ENCODE data around the gene CRY1. TPM values are rescaled to one million over a fixed set of nuclear protein-coding genes. Genes with fewer than 3 reads are reported as not detected.
A peak's percentile ranks its signal among the peaks of the same experiment; 100 is the strongest.

The CRY1 gene
- polyA plus RNA-seq, result 25.5 TPM
- long read RNA-seq, donor 1, transcript CRY1-201 (13 exons, 3,267 nt), result major isoform, 5 of 12 reads
- long read RNA-seq, donor 1, partial matches to known transcripts, result 7 of 12 reads
- long read RNA-seq, donor 1, other reads (novel, unspliced or antisense), result 0 of 12 reads
- long read RNA-seq, donor 2, partial matches to known transcripts, result 20 of 23 reads
- long read RNA-seq, donor 2, other reads (novel, unspliced or antisense), result 0 of 23 reads
- long read RNA-seq, donor 3, result 0 reads
- long read RNA-seq, donor 4, result 0 reads
- long read RNA-seq, donor 5, partial matches to known transcripts, result 12 of 12 reads
- long read RNA-seq, donor 5, other reads (novel, unspliced or antisense), result 0 of 12 reads
- long read RNA-seq, donor 6, transcript CRY1-201 (13 exons, 3,267 nt), result major isoform, 6 of 29 reads
- long read RNA-seq, donor 6, partial matches to known transcripts, result 23 of 29 reads
- long read RNA-seq, donor 6, other reads (novel, unspliced or antisense), result 0 of 29 reads
- long read RNA-seq, donor 7, partial matches to known transcripts, result 14 of 16 reads
- long read RNA-seq, donor 7, other reads (novel, unspliced or antisense), result 0 of 16 reads
- long read RNA-seq, donor 8, partial matches to known transcripts, result 20 of 24 reads
- long read RNA-seq, donor 8, other reads (novel, unspliced or antisense), result 0 of 24 reads
- long read RNA-seq, donor 9, partial matches to known transcripts, result 9 of 12 reads
- long read RNA-seq, donor 9, other reads (novel, unspliced or antisense), result 0 of 12 reads
- long read RNA-seq, donor 10, transcript CRY1-201 (13 exons, 3,267 nt), result major isoform, 6 of 18 reads
- long read RNA-seq, donor 10, partial matches to known transcripts, result 12 of 18 reads
- long read RNA-seq, donor 10, other reads (novel, unspliced or antisense), result 0 of 18 reads
- long read RNA-seq, donor 11, partial matches to known transcripts, result 25 of 27 reads
- long read RNA-seq, donor 11, other reads (novel, unspliced or antisense), result 0 of 27 reads

DNA sequence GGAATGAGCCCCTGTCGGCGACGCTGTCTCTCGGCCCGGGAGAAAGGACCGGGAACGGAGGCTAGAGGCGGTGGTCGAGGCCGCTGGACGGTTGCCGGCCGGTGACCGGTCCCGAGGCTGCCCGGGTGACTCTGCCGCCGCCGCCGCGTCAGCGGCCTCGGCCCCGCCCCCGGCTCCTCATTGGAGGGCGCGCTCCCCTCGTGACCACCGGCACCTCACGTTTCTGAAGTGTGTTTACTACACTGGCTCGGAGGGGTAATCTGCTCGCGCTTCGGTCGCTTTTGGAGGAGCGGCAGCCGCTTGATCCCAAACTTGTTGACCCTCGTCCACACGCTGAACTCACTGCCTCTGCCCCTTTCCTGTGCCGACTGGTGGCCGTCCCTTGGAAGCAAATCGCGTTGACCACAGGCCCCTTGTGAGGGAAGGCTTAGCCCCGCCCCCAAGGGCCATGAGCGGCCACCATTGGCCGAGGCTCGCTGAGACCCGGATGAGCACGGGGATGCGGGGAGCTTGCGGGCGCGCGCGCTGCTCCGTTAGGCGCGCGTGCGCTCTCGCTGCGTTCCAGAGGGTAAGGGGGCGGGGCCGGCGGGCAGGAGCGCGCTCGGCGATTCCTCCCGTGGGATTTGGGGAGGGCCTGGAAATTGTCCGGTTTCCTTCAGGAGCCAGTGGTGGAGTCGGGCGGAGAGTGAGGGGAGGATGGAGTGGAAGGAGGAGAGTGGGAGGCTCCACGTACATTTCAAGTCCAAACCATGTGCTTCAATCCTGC is at the start of gene CRY1:
Gene CRY1 (minus strand): TSS at position 133 of the 766 bp plus-strand sequence. CDS start 588 bp downstream, outside the sequence.
- no peaks in the 10 kb centered on the region for H3K27me3 ChIP-seq (ENCODE audit: control insufficient read depth, insufficient read depth, low read length)
- H3K9me3 ChIP-seq (ENCODE audit: control insufficient read depth, low read depth, low read length), result no peaks in the 10 kb centered on the region
- peak within 1 kb of the TSS; percentile 97 for H3K27ac ChIP-seq (ENCODE audit: low read length)
- H3K4me3 ChIP-seq (ENCODE audit: low read length), result peak within 1 kb of the TSS; percentile 92
- WGBS (ENCODE audit: insufficient coverage, low lambda C conversion rate), result no CpG with 5 or more reads among the region's 74 CpGs
- no peaks in the 10 kb centered on the region for H3K36me3 ChIP-seq (ENCODE audit: control insufficient read depth, insufficient read depth, low read length)
- peaks cover 7% of the 10 kb centered on the region for H3K4me1 ChIP-seq (ENCODE audit: control insufficient read depth, insufficient read depth, low read length)
- DNase-seq, result peak; percentile 96 to 99

- Histone ChIP-seq H3K9me3 (ENCODE audit: control insufficient read depth, low read depth, low read length) (no peaks in the 10 kb centered on the region), H3K27me3 (ENCODE audit: control insufficient read depth, insufficient read depth, low read length) (no peaks in the 10 kb centered on the region), H3K36me3 (ENCODE audit: control insufficient read depth, insufficient read depth, low read length) (no peaks in the 10 kb centered on the region), H3K4me1 (ENCODE audit: control insufficient read depth, insufficient read depth, low read length) (no peaks in the 10 kb centered on the region), H3K4me3 (ENCODE audit: low read length) (no peak overlapping the region), H3K27ac (ENCODE audit: low read length) (no peak overlapping the region)
- no peak for DNase-seq
- WGBS (ENCODE audit: insufficient coverage, low lambda C conversion rate), result no CpG with 5 or more reads among the region's 1 CpG
Measured at GRCh38 chr12:107139787-107140186, 46.4 kb upstream of the CRY1 start.

- Histone ChIP-seq H3K4me3 (ENCODE audit: low read length) (no peak overlapping the region), H3K27ac (ENCODE audit: low read length) (no peak overlapping the region), H3K4me1 (ENCODE audit: control insufficient read depth, insufficient read depth, low read length) (no peaks in the 10 kb centered on the region), H3K9me3 (ENCODE audit: control insufficient read depth, low read depth, low read length) (no peaks in the 10 kb centered on the region), H3K27me3 (ENCODE audit: control insufficient read depth, insufficient read depth, low read length) (no peaks in the 10 kb centered on the region), H3K36me3 (ENCODE audit: control insufficient read depth, insufficient read depth, low read length) (no peaks in the 10 kb centered on the region)
- WGBS (ENCODE audit: insufficient coverage, low lambda C conversion rate), result no CpG with 5 or more reads among the region's 3 CpGs
- no peak for DNase-seq
Measured at GRCh38 chr12:107138990-107139389, 45.6 kb upstream of the CRY1 start.

GRCh38 chr12:107135177-107135576 is 41.8 kb upstream of the CRY1 start:
- WGBS (ENCODE audit: insufficient coverage, low lambda C conversion rate), result no CpG with 5 or more reads among the region's 2 CpGs

GRCh38 chr12:107134558-107134957 is 41.2 kb upstream of the CRY1 start:
- Histone ChIP-seq H3K4me1 (ENCODE audit: control insufficient read depth, insufficient read depth, low read length) (no peaks in the 10 kb centered on the region), H3K36me3 (ENCODE audit: control insufficient read depth, insufficient read depth, low read length) (no peaks in the 10 kb centered on the region), H3K4me3 (ENCODE audit: low read length) (no peak overlapping the region), H3K27me3 (ENCODE audit: control insufficient read depth, insufficient read depth, low read length) (no peaks in the 10 kb centered on the region), H3K27ac (ENCODE audit: low read length) (no peak overlapping the region), H3K9me3 (ENCODE audit: control insufficient read depth, low read depth, low read length) (no peaks in the 10 kb centered on the region)
- WGBS (ENCODE audit: insufficient coverage, low lambda C conversion rate), result no CpG with 5 or more reads among the region's 1 CpG
- no peak for DNase-seq

More at GRCh38 chr12:107135177-107135576, 41.8 kb upstream of the CRY1 start:
- Histone ChIP-seq H3K27ac (ENCODE audit: low read length) (no peak overlapping the region), H3K4me3 (ENCODE audit: low read length) (no peak overlapping the region), H3K9me3 (ENCODE audit: control insufficient read depth, low read depth, low read length) (no peaks in the 10 kb centered on the region), H3K36me3 (ENCODE audit: control insufficient read depth, insufficient read depth, low read length) (no peaks in the 10 kb centered on the region), H3K27me3 (ENCODE audit: control insufficient read depth, insufficient read depth, low read length) (no peaks in the 10 kb centered on the region), H3K4me1 (ENCODE audit: control insufficient read depth, insufficient read depth, low read length) (no peaks in the 10 kb centered on the region)
- DNase-seq, result no peak

- 100% methylated on average over 1 of the region's 4 CpGs for WGBS (ENCODE audit: insufficient coverage, low lambda C conversion rate)
Measured at GRCh38 chr12:107133462-107133861, 40.1 kb upstream of the CRY1 start.

GRCh38 chr12:107131832-107132616 is 38.7 kb upstream of the CRY1 start:
- H3K4me1 ChIP-seq (ENCODE audit: control insufficient read depth, insufficient read depth, low read length), result no peaks in the 10 kb centered on the region
- no peaks in the 10 kb centered on the region for H3K9me3 ChIP-seq (ENCODE audit: control insufficient read depth, low read depth, low read length)
- no peak overlapping the region for H3K27ac ChIP-seq (ENCODE audit: low read length)
- DNase-seq, result peak; percentile 38 to 50
- no CpG with 5 or more reads among the region's 10 CpGs for WGBS (ENCODE audit: insufficient coverage, low lambda C conversion rate)
- no peaks in the 10 kb centered on the region for H3K27me3 ChIP-seq (ENCODE audit: control insufficient read depth, insufficient read depth, low read length)
- H3K36me3 ChIP-seq (ENCODE audit: control insufficient read depth, insufficient read depth, low read length), result no peaks in the 10 kb centered on the region
- H3K4me3 ChIP-seq (ENCODE audit: low read length), result no peak overlapping the region

More at GRCh38 chr12:107133462-107133861, 40.1 kb upstream of the CRY1 start:
- Histone ChIP-seq H3K9me3 (ENCODE audit: control insufficient read depth, low read depth, low read length) (no peaks in the 10 kb centered on the region), H3K4me1 (ENCODE audit: control insufficient read depth, insufficient read depth, low read length) (no peaks in the 10 kb centered on the region), H3K27ac (ENCODE audit: low read length) (no peak overlapping the region), H3K36me3 (ENCODE audit: control insufficient read depth, insufficient read depth, low read length) (no peaks in the 10 kb centered on the region), H3K4me3 (ENCODE audit: low read length) (no peak overlapping the region), H3K27me3 (ENCODE audit: control insufficient read depth, insufficient read depth, low read length) (no peaks in the 10 kb centered on the region)
- DNase-seq, result no peak

DNA sequence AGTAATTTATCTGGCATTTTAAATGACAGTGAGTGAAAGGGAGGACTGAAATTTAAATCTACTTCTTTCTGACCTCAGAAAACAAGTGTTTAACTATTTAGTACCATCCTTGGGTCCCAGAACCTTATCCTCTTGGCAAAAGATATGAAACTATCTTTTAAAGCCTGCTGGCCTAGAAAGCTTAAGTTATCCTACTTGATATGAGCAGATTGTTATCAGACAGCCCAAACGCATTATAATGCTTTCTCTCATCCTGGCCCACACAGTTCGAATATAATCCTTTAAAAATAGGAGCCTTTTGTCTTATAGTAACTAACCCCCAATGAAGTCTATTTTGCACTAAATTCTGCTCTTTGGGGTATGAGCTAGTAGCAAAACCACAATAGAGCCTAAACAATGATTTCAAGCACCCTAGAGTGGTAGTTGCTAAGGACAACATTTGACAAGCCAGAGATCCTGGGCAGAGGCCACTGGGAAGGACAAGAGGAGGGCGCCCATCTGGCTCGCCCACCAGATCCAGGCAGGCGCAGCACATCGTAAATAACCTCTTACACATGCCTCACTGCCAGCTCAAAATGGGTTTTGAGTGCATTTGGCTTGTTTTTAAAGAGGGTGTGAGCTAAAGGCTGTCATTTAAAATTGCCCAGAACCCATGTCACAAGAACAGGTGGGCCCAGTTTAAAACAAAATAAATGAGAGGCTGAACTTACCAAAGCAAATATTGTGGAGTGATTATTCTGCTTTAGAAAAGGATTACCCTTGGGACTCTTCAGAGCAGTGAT is 37.7 kb upstream of the CRY1 start:
- Histone ChIP-seq H3K4me3 (ENCODE audit: low read length) (no peak overlapping the region), H3K27ac (ENCODE audit: low read length) (no peak overlapping the region), H3K27me3 (ENCODE audit: control insufficient read depth, insufficient read depth, low read length) (no peaks in the 10 kb centered on the region), H3K36me3 (ENCODE audit: control insufficient read depth, insufficient read depth, low read length) (no peaks in the 10 kb centered on the region), H3K9me3 (ENCODE audit: control insufficient read depth, low read depth, low read length) (no peaks in the 10 kb centered on the region), H3K4me1 (ENCODE audit: control insufficient read depth, insufficient read depth, low read length) (no peaks in the 10 kb centered on the region)
- DNase-seq, result no peak
- no CpG with 5 or more reads among the region's 6 CpGs for WGBS (ENCODE audit: insufficient coverage, low lambda C conversion rate)
